ENCODE measurements around the gene C20orf204. TPM values are rescaled to one million over a fixed set of nuclear protein-coding genes. Genes with fewer than 3 reads are reported as not detected.
"Not testable (repeated sequence)": the region's sequence is repeated elsewhere in the genome, so short reads cannot be mapped to it uniquely, and the experiment has no call there.

C20orf204 gene
- 1.2 TPM for total RNA-seq

- FAIRE-seq (no peak), DNase-seq (ENCODE audit: low spot score in 2 of 2) (no peak)
Measured at GRCh38 chr20:64035933-64036345, at the start of gene C20orf204. Gene C20orf204, plus strand, starts transcription at chr20:64036182. Its CDS starts 142 bp downstream, at chr20:64036324.

GRCh38 chr20:64000906-64001305 is 35.1 kb upstream of the C20orf204 start:
- FAIRE-seq (no peak), DNase-seq (ENCODE audit: low spot score in 2 of 2) (no peak)

- DNase-seq (ENCODE audit: low spot score in 2 of 2) (no peak), FAIRE-seq (no peak)
Measured at GRCh38 chr20:64001607-64002011, 34.4 kb upstream of the C20orf204 start.

- FAIRE-seq = no peak
Measured at GRCh38 chr20:64003960-64004725, 31.8 kb upstream of the C20orf204 start.

GRCh38 chr20:64005394-64005793 is 30.6 kb upstream of the C20orf204 start:
- no peak for FAIRE-seq
- DNase-seq (ENCODE audit: low spot score in 2 of 2) = no peak

More at GRCh38 chr20:64003960-64004725, 31.8 kb upstream of the C20orf204 start:
- no peak for DNase-seq (ENCODE audit: low spot score in 2 of 2)

- FAIRE-seq = no peak
Measured at GRCh38 chr20:64006490-64006889, 29.5 kb upstream of the C20orf204 start.

GRCh38 chr20:64006902-64007301 is 29.1 kb upstream of the C20orf204 start:
- no peak for FAIRE-seq
- DNase-seq (ENCODE audit: low spot score in 2 of 2) = no peak

More at GRCh38 chr20:64006490-64006889, 29.5 kb upstream of the C20orf204 start:
- DNase-seq (ENCODE audit: low spot score in 2 of 2) = no peak

- no peak for DNase-seq (ENCODE audit: low spot score in 2 of 2)
- FAIRE-seq = no peak
Measured at GRCh38 chr20:64009811-64010387, 26.1 kb upstream of the C20orf204 start.

GRCh38 chr20:64010711-64011237 is 25.2 kb upstream of the C20orf204 start:
- FAIRE-seq = no peak
- DNase-seq (ENCODE audit: low spot score in 2 of 2) = no peak

GRCh38 chr20:64011366-64011779 is 24.6 kb upstream of the C20orf204 start:
- no peak for FAIRE-seq
- DNase-seq (ENCODE audit: low spot score in 2 of 2) = no peak

GRCh38 chr20:64012385-64013154 is 23.4 kb upstream of the C20orf204 start:
- not testable (repeated sequence) for DNase-seq (ENCODE audit: low spot score in 2 of 2); FAIRE-seq

- FAIRE-seq = no peak
- no peak for DNase-seq (ENCODE audit: low spot score in 2 of 2)
Measured at GRCh38 chr20:64015635-64016034, 20.3 kb upstream of the C20orf204 start.

- DNase-seq (ENCODE audit: low spot score in 2 of 2) (no peak), FAIRE-seq (no peak)
Measured at GRCh38 chr20:64021124-64021975, 14.6 kb upstream of the C20orf204 start.

- FAIRE-seq (no peak), DNase-seq (ENCODE audit: low spot score in 2 of 2) (no peak)
Measured at GRCh38 chr20:64022671-64023360, 13.2 kb upstream of the C20orf204 start.

GRCh38 chr20:64023361-64024140 is 12.4 kb upstream of the C20orf204 start:
- DNase-seq (ENCODE audit: low spot score in 2 of 2) (no peak), FAIRE-seq (no peak)

GRCh38 chr20:64024141-64024990 is 11.6 kb upstream of the C20orf204 start:
- DNase-seq (ENCODE audit: low spot score in 2 of 2) = no peak
- FAIRE-seq = no peak

- DNase-seq (ENCODE audit: low spot score in 2 of 2) (no peak), FAIRE-seq (no peak)
Measured at GRCh38 chr20:64025101-64025825, 10.7 kb upstream of the C20orf204 start.

Data from frontal cortex (tissue), 4 donors.